Smooth muscle cell (in vitro differentiated cells): Measurements from ENCODE around the gene TNRC6C. TPM values are rescaled to one million over a fixed set of nuclear protein-coding genes. Genes with fewer than 3 reads are reported as not detected.
A peak's percentile ranks its signal among the peaks of the same experiment; 100 is the strongest.
"Not testable (repeated sequence)": the region's sequence is repeated elsewhere in the genome, so short reads cannot be mapped to it uniquely, and the experiment has no call there.

Experiments used
- DNase-seq: peaks from one replicate; lab custom pipeline; 2025; ENCODE audit not compliant: unreplicated experiment; lab: John Stamatoyannopoulos, UW
- H2AFZ ChIP-seq: fragments of 200-600 bp; sonication (generic); 2 replicates; pipeline ENCODE4 v1.6.0; 2016; ENCODE audit warnings: antibody characterized with exemption, low read depth, mild to moderate bottlenecking
- H3F3A ChIP-seq: fragments of 200-600 bp; sonication (generic); 2 replicates; pipeline ENCODE4 v1.6.0; 2017; ENCODE audit warnings: antibody characterized with exemption, low read depth
- H3K27ac ChIP-seq: fragments of 200-600 bp; sonication (generic); 2 replicates; pipeline ENCODE4 v1.5.1; 2016; ENCODE audit warnings: low read depth, mild to moderate bottlenecking
- H3K27me3 ChIP-seq: fragments of 200-600 bp; sonication (generic); 2 replicates; pipeline ENCODE4 v1.6.1; 2016; ENCODE audit warnings: low read depth, mild to moderate bottlenecking
- H3K36me3 ChIP-seq: fragments of 200-600 bp; sonication (generic); 2 replicates; pipeline ENCODE4 v1.5.1; 2016; ENCODE audit warnings: low read depth
- H3K4me1 ChIP-seq: fragments of 200-600 bp; sonication (generic); 2 replicates; pipeline ENCODE4 v1.5.1; 2016; ENCODE audit warnings: low read depth
- H3K4me2 ChIP-seq: fragments of 200-600 bp; sonication (generic); 2 replicates; pipeline ENCODE4 v1.6.0; 2016; ENCODE audit warnings: mild to moderate bottlenecking
- H3K4me3 ChIP-seq: fragments of 200-600 bp; sonication (generic); 2 replicates; pipeline ENCODE4 v1.5.1; 2016; ENCODE audit warnings: mild to moderate bottlenecking
- H3K79me2 ChIP-seq: fragments of 200-600 bp; sonication (generic); 2 replicates; pipeline ENCODE4 v1.6.0; 2016; ENCODE audit warnings: low read depth, mild to moderate bottlenecking
- H3K9ac ChIP-seq: fragments of 200-600 bp; sonication (generic); 2 replicates; pipeline ENCODE4 v1.6.0; 2016; ENCODE audit warnings: low read depth
- H3K9me3 ChIP-seq: fragments of 200-600 bp; sonication (generic); replicated peaks from 2 replicates; pipeline ENCODE4 v1.5.1; 2016; ENCODE audit warnings: low read depth
- H4K20me1 ChIP-seq: fragments of 200-600 bp; sonication (generic); 2 replicates; pipeline ENCODE4 v1.6.0; 2016; ENCODE audit warnings: low read depth
- CTCF ChIP-seq: fragments of 200-600 bp; sonication (generic); IDR thresholded peaks from 2 replicates; pipeline ENCODE4 v1.5.1; 2017; ENCODE audit warnings: borderline replicate concordance, mild to moderate bottlenecking, antibody characterized with exemption; ENCODE audit not compliant: insufficient read depth, poor library complexity, severe bottlenecking
- WGBS: methylation state at CpG from one replicate; pipeline ENCODE4 v1.1.7; 2016; ENCODE audit warnings: low lambda C conversion rate; 5-methylcytosine and 5-hydroxymethylcytosine counted together
- polyA plus RNA-seq: library from polyadenylated mRNA; unstranded; fragments of >200 nt; fragmentation: Nextera tagmentation; extraction: Ambion mirVana; gene quantifications from 2 replicates; pipeline ENCODE4 v1.2.1, GENCODE V29; 2016
- total RNA-seq: library from RNA; depleted of rRNA; stranded (reverse); fragments of >200 nt; gene quantifications from 2 replicates; pipeline ENCODE4 v1.2.3, GENCODE V29; 2014

The TNRC6C gene
- total and polyA plus RNA-seq, 2 experiments from 2014 or later, result 2.4 to 3.9 TPM

GRCh38 chr17:78135858-78136500 is 177.5 kb downstream of the TNRC6C start:
- Histone ChIP-seq H3K4me2 (no peak overlapping the region), H3K79me2 (no peaks in the 10 kb centered on the region), H3K9ac (no peak overlapping the region), H3F3A (no peaks in the 10 kb centered on the region), H3K36me3 (no peaks in the 10 kb centered on the region), H2AFZ (no peak overlapping the region), H3K4me3 (no peak overlapping the region), H4K20me1 (no peaks in the 10 kb centered on the region), H3K4me1 (no peaks in the 10 kb centered on the region), H3K27me3 (peaks cover 15% of the 10 kb centered on the region), H3K9me3 (no peaks in the 10 kb centered on the region), H3K27ac (no peak overlapping the region)
- TF ChIP-seq CTCF, result no peak
- DNase-seq, result no peak
- 88% methylated on average over 9 of the region's 9 CpGs for WGBS

GRCh38 chr17:78137392-78138203 is 179.1 kb downstream of the TNRC6C start:
- no peak overlapping the region for H2AFZ ChIP-seq
- peak; percentile 43 for TF ChIP-seq CTCF
- DNase-seq, result no peak
- H3K27ac ChIP-seq, result no peak overlapping the region
- H4K20me1 ChIP-seq, result no peaks in the 10 kb centered on the region
- H3K4me1 ChIP-seq, result no peaks in the 10 kb centered on the region
- H3K9me3 ChIP-seq, result no peaks in the 10 kb centered on the region
- 75% methylated on average over 26 of the region's 26 CpGs for WGBS
- H3K36me3 ChIP-seq, result no peaks in the 10 kb centered on the region
- H3K9ac ChIP-seq, result no peak overlapping the region
- H3F3A ChIP-seq, result no peaks in the 10 kb centered on the region
- no peaks in the 10 kb centered on the region for H3K27me3 ChIP-seq
- no peaks in the 10 kb centered on the region for H3K79me2 ChIP-seq
- H3K4me3 ChIP-seq, result no peak overlapping the region
- H3K4me2 ChIP-seq, result no peak overlapping the region

- no peak for DNase-seq
- Histone ChIP-seq H4K20me1 (no peaks in the 10 kb centered on the region), H3K36me3 (no peaks in the 10 kb centered on the region), H3F3A (no peaks in the 10 kb centered on the region), H3K4me2 (no peak overlapping the region), H3K4me1 (no peaks in the 10 kb centered on the region), H3K79me2 (no peaks in the 10 kb centered on the region), H3K27me3 (no peaks in the 10 kb centered on the region), H2AFZ (no peak overlapping the region), H3K27ac (no peak overlapping the region), H3K9me3 (no peaks in the 10 kb centered on the region), H3K4me3 (no peak overlapping the region), H3K9ac (no peak overlapping the region)
- TF ChIP-seq CTCF, result no peak
- 84% methylated on average over 17 of the region's 17 CpGs for WGBS
Measured at GRCh38 chr17:78138204-78139060, 179.9 kb downstream of the TNRC6C start.

GRCh38 chr17:78139861-78140168 is 181.3 kb downstream of the TNRC6C start:
- not testable (repeated sequence) for H3K36me3 ChIP-seq, H4K20me1 ChIP-seq, H3K9ac ChIP-seq, H3K79me2 ChIP-seq, H3K9me3 ChIP-seq, H3F3A ChIP-seq, H3K4me1 ChIP-seq, H3K27ac ChIP-seq, H3K4me2 ChIP-seq, DNase-seq, H3K27me3 ChIP-seq, H2AFZ ChIP-seq, H3K4me3 ChIP-seq
- WGBS, result 90% methylated on average over 12 of the region's 12 CpGs
